Urinary bladder (tissue), 4 donors: ENCODE measurements around the gene AARSD1. TPM values are rescaled to one million over a fixed set of nuclear protein-coding genes. Genes with fewer than 3 reads are reported as not detected.
"Not testable (repeated sequence)": the region's sequence is repeated elsewhere in the genome, so short reads cannot be mapped to it uniquely, and the experiment has no call there.

Experiments
- DNase-seq: peaks from one replicate; pipeline ENCODE4 v3.0.0-alpha.2; 2015; ENCODE audit errors: extremely low spot score
- H3K27ac ChIP-seq: one replicate; pipeline ENCODE4 v1.5.1; 2013; ENCODE audit warnings: low read depth, mild to moderate bottlenecking, moderate library complexity
- H3K36me3 ChIP-seq: one replicate; pipeline ENCODE4 v1.6.1; 2013; ENCODE audit warnings: mild to moderate bottlenecking, moderate library complexity; ENCODE audit not compliant: insufficient read depth
- H3K4me1 ChIP-seq: one replicate; pipeline ENCODE4 v1.6.1; 2013; ENCODE audit warnings: mild to moderate bottlenecking, moderate library complexity; ENCODE audit not compliant: insufficient read depth
- H3K4me3 ChIP-seq: one replicate; pipeline ENCODE4 v1.5.1; 2013; ENCODE audit warnings: low read depth, low read length
- WGBS: extraction: QIAGEN DNeasy Blood & Tissue Kit; methylation state at CpG from one replicate; pipeline ENCODE4 v1.1.7; 2013; 5-methylcytosine and 5-hydroxymethylcytosine counted together
- polyA plus RNA-seq: library from polyadenylated mRNA; stranded (reverse); fragments of 200-250 nt; gene quantifications from one replicate; pipeline ENCODE4 v1.2.3, GENCODE V29; 2013
- total RNA-seq: library from RNA; depleted of rRNA; stranded (reverse); fragments of >200 nt; gene quantifications from one replicate; pipeline ENCODE4 v1.2.3, GENCODE V29; 2014
- donor health status: healthy with polysubstance abuse.
- donor health status: healthy.

Gene AARSD1, protein sequence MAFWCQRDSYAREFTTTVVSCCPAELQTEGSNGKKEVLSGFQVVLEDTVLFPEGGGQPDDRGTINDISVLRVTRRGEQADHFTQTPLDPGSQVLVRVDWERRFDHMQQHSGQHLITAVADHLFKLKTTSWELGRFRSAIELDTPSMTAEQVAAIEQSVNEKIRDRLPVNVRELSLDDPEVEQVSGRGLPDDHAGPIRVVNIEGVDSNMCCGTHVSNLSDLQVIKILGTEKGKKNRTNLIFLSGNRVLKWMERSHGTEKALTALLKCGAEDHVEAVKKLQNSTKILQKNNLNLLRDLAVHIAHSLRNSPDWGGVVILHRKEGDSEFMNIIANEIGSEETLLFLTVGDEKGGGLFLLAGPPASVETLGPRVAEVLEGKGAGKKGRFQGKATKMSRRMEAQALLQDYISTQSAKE
- 20.6 TPM for total RNA-seq
- polyA plus RNA-seq: 36.2 TPM

DNA sequence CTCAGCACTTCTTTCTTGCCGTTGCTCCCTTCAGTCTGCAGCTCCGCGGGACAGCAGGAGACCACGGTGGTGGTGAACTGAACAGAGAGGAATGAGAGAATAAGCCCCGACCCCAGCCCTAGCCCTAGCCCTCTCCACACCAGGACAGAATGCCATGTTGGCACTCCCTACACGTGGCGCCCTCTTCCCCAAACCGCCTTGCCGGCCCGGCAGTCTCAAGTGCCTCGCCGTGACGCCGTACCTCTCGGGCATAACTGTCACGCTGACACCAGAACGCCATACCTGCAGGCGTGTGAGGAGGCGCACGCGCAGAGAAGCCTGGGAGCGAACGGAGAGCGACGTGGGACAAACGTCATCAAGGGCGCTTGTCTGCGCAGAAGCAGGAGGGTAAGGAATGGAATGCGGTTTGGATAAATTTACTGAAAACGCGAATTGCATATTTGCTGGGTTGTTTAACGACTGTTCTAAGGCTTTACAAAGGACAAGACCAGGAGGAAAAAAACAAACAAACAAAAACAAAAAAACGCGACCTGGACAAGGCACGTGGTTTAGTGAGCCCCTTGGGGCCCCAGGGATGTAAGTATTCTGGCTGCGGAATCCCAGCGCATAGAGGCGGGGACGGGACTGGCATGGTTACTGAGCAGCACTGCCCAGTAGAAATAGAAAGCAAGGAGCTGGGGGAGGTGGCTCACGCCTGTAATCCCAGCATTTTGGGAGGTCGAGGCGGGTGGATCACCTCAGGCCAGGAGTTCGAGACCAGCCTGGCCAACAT is at the start of gene AARSD1:
Gene AARSD1 (minus strand): TSS at position 294 of the 772 bp plus-strand sequence. CDS start 14 bp downstream, at position 280.
- DNase-seq: peak; percentile 83
- Histone ChIP-seq H3K27ac (peak within 1 kb of the TSS; percentile 92), H3K36me3 (peaks cover 3% of the 10 kb centered on the region), H3K4me1 (no peaks in the 10 kb centered on the region), H3K4me3 (peak within 1 kb of the TSS; percentile 58)
- 2% methylated on average over 43 of the region's 43 CpGs for WGBS

GRCh38 chr17:43013296-43013695 is 49.0 kb upstream of the AARSD1 start:
- H3K36me3 ChIP-seq: peaks cover 2% of the 10 kb centered on the region
- 76% methylated on average over 8 of the region's 8 CpGs for WGBS
- H3K4me1 ChIP-seq: no peaks in the 10 kb centered on the region
- no peak for DNase-seq
- H3K4me3 ChIP-seq: no peak overlapping the region
- no peak overlapping the region for H3K27ac ChIP-seq

GRCh38 chr17:43011728-43012472 is 47.6 kb upstream of the AARSD1 start:
- DNase-seq: no peak
- H3K4me1 ChIP-seq: no peaks in the 10 kb centered on the region
- 72% methylated on average over 15 of the region's 15 CpGs for WGBS
- no peak overlapping the region for H3K4me3 ChIP-seq
- H3K27ac ChIP-seq: no peak overlapping the region
- H3K36me3 ChIP-seq: peaks cover 2% of the 10 kb centered on the region

- no peak for DNase-seq
- Histone ChIP-seq H3K36me3 (peaks cover 2% of the 10 kb centered on the region), H3K27ac (no peak overlapping the region), H3K4me3 (no peak overlapping the region), H3K4me1 (no peaks in the 10 kb centered on the region)
- 92% methylated on average over 5 of the region's 5 CpGs for WGBS
Measured at GRCh38 chr17:43010667-43011308, 46.5 kb upstream of the AARSD1 start.

GRCh38 chr17:43006639-43007551 is 42.6 kb upstream of the AARSD1 start, which contains the start of gene IFI35:
IFI35 (plus strand) TSS chr17:43006784; CDS start chr17:43006948, 164 bp downstream.
- WGBS: 28% methylated on average over 18 of the region's 18 CpGs
- Histone ChIP-seq H3K4me3 (peak within 1 kb of the TSS; percentile 68), H3K27ac (peak within 1 kb of the TSS; percentile 90), H3K36me3 (no peaks in the 10 kb centered on the region), H3K4me1 (no peaks in the 10 kb centered on the region)
- peak; percentile 47 for DNase-seq

DNA sequence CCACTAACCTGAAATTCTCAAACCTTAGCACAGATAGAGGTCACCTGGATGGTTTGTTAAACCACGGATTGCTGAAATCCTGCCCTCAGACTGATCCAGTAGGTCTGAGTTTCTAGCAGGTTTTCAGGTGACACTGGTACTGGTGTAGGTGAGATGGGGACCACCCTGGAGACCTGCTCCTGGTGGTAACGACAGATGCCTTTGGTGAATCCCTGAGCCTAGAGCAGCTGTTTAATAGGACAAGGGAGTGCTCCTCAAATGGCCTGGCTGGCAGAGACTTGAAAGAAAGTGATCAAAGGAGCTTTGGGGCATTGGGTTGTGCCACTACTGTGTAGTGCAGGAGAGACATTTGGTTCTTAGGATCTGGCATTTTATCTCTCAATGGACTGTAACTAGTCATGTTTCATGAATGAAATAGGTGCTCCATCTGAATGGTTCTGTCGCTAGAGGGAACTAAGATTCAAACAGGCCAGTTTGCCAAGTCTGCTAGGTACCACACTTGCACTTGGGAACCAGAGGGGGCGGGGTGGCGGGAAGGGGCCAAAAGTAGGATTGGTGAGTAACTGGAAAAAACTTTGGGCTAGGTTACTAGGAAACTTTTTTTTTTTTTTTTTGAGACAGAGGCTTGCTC is 39.4 kb upstream of the AARSD1 start:
- Histone ChIP-seq H3K4me3 (no peak overlapping the region), H3K27ac (no peak overlapping the region), H3K4me1 (no peaks in the 10 kb centered on the region), H3K36me3 (peaks cover 2% of the 10 kb centered on the region)
- no peak for DNase-seq
- 82% methylated on average over 5 of the region's 5 CpGs for WGBS

GRCh38 chr17:43000894-43001293 is 36.6 kb upstream of the AARSD1 start:
- 94% methylated on average over 13 of the region's 13 CpGs for WGBS
- H3K4me3 ChIP-seq, H3K36me3 ChIP-seq, DNase-seq, H3K27ac ChIP-seq, H3K4me1 ChIP-seq: not testable (repeated sequence)

- H3K4me1 ChIP-seq: no peaks in the 10 kb centered on the region
- H3K4me3 ChIP-seq: peak overlapping the region; percentile 55
- DNase-seq: no peak
- H3K36me3 ChIP-seq: peaks cover 2% of the 10 kb centered on the region
- H3K27ac ChIP-seq: peak overlapping the region; percentile 90
- WGBS: 12% methylated on average over 10 of the region's 10 CpGs
Measured at GRCh38 chr17:42999003-42999525, 34.8 kb upstream of the AARSD1 start.

DNA sequence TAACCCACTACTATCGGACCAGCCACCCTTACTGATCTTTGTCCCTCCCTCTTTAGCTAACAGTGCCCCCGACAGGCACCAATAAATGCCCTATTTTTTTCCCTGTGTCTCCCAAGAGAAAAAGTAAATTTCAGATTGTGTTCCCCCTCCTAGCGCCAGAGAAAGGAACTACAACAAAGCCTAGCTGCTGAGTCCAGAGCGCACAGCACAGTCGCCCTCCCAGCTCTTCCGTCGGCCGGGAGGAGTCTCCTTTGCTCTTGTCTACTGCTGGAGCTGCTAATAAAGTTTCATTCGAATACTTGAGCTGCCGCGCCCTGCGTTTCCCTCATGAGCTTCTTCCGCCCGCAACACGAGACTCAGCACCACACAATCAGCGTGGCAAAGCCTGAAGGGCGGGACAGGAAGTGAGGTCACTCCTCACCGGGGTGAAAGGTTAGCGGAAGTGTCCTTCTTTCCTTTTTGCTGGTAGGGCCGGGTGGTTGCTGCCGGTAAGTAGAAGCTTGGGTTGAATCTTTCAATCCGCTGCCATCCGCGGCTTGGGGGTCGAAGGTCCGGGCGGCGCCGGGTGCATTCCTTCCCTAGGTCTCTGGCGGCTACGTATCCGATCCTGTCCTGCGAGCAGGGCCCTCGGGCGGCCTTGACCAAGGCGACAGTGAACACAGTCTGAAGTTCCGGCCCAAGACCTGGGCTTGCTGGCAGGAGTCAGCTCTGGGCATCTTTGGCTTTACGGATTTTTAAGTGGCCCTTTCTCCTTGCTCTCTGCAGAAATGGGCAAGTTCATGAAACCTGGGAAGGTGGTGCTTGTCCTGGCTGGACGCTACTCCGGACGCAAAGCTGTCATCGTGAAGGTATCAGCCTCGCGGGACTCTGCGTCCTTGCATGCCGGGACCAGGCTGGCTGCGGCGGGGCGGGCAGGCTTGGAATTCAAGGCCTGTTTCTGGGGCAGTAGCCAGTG is 34.0 kb upstream of the AARSD1 start, which contains the start of gene RPL27:
Gene RPL27 (plus strand): TSS at position 436 of the 955 bp plus-strand sequence. CDS start 332 bp downstream, at position 768.
- under 1% methylated on average over 49 of the region's 49 CpGs for WGBS
- peak; percentile 99 for DNase-seq
- H3K4me1 ChIP-seq: no peaks in the 10 kb centered on the region
- H3K4me3 ChIP-seq: peak within 1 kb of the TSS; percentile 55
- H3K36me3 ChIP-seq: peaks cover 2% of the 10 kb centered on the region
- peak within 1 kb of the TSS; percentile 90 for H3K27ac ChIP-seq

- WGBS: 8% methylated on average over 5 of the region's 5 CpGs
- H3K4me3 ChIP-seq: no peak overlapping the region
- H3K27ac ChIP-seq: no peak overlapping the region
- no peaks in the 10 kb centered on the region for H3K4me1 ChIP-seq
- no peak for DNase-seq
- H3K36me3 ChIP-seq: peaks cover 2% of the 10 kb centered on the region
Measured at GRCh38 chr17:42997390-42997983, 33.2 kb upstream of the AARSD1 start.
